HL-60 (cell line): ENCODE data around the gene MAN2B2.

Source experiments
- DNase-seq, 2 experiments: peaks; one replicate each; pipeline ENCODE4 v3.0.0-alpha.2; 2010 to 2020; ENCODE audit warnings: low read depth in 1 of 2, low spot score in 1 of 2
- H3K27ac ChIP-seq: fragments of 250-450 bp; sonication (Bioruptor Pico); replicated peaks from 2 replicates; pipeline ENCODE4 v1.5.1; 2020; ENCODE audit warnings: mild to moderate bottlenecking, moderate library complexity
- H3K27me3 ChIP-seq: fragments of 250-450 bp; sonication (Bioruptor Pico); 2 replicates; pipeline ENCODE4 v1.5.1; 2021; ENCODE audit warnings: mild to moderate bottlenecking, moderate library complexity; ENCODE audit not compliant: insufficient read depth, poor library complexity, severe bottlenecking
- H3K4me3 ChIP-seq: replicated peaks from 2 replicates; pipeline ENCODE4 v1.5.1; 2011; ENCODE audit warnings: mild to moderate bottlenecking, control low read depth, low read length; ENCODE audit not compliant: insufficient read depth
- CTCF ChIP-seq: IDR thresholded peaks from one replicate; pipeline ENCODE4 v1.5.1; 2011; ENCODE audit warnings: low read length, control low read depth, inconsistent platforms; ENCODE audit not compliant: insufficient read depth
- GABPA ChIP-seq: IDR thresholded peaks from 2 replicates; pipeline ENCODE4 v1.6.1; 2012; ENCODE audit warnings: low read depth
- POLR2AphosphoS5 ChIP-seq: IDR thresholded peaks from 2 replicates; pipeline ENCODE4 v1.6.1; 2012; ENCODE audit warnings: low read depth
- REST ChIP-seq: IDR thresholded peaks from 2 replicates; pipeline ENCODE4 v1.6.1; 2012; ENCODE audit warnings: low read depth; ENCODE audit not compliant: insufficient replicate concordance
- SPI1 ChIP-seq: IDR thresholded peaks from 2 replicates; pipeline ENCODE4 v1.6.1; 2012; ENCODE audit warnings: low read depth, mild to moderate bottlenecking, borderline replicate concordance

The MAN2B2 gene

GRCh38 chr4:6662591-6662990 is 87.6 kb downstream of the MAN2B2 start:
- no peak for TF ChIP-seq CTCF
- TF ChIP-seq POLR2AphosphoS5: no peak
- no peak for TF ChIP-seq SPI1
- no peak for TF ChIP-seq GABPA
- no peak for TF ChIP-seq REST
- no peaks in the 10 kb centered on the region for H3K27me3 ChIP-seq
- no peak for DNase-seq
- no peak overlapping the region for H3K4me3 ChIP-seq
- H3K27ac ChIP-seq: no peak overlapping the region

- TF ChIP-seq GABPA (no peak), REST (no peak), POLR2AphosphoS5 (no peak), SPI1 (no peak), CTCF (no peak)
- Histone ChIP-seq H3K27ac (no peak overlapping the region), H3K27me3 (no peaks in the 10 kb centered on the region), H3K4me3 (no peak overlapping the region)
- no peak for DNase-seq
These were observed 88.8 kb downstream of the MAN2B2 start for GRCh38 chr4:6663596-6664393.

GRCh38 chr4:6665320-6665654 is 90.3 kb downstream of the MAN2B2 start:
- Histone ChIP-seq H3K27me3 (no peaks in the 10 kb centered on the region), H3K27ac (no peak overlapping the region), H3K4me3 (no peak overlapping the region)
- TF ChIP-seq GABPA: no peak
- TF ChIP-seq REST: no peak
- no peak for TF ChIP-seq SPI1
- TF ChIP-seq POLR2AphosphoS5: no peak
- TF ChIP-seq CTCF: no peak
- no peak for DNase-seq
